CD8-positive, alpha-beta memory T cell (primary cell): ENCODE data around the gene ABCB9. TPM values are rescaled to one million over a fixed set of nuclear protein-coding genes. Genes with fewer than 3 reads are reported as not detected.
"Not testable (repeated sequence)": the region's sequence is repeated elsewhere in the genome, so short reads cannot be mapped to it uniquely, and the experiment has no call there.

ENCODE experiments used
- CTCF ChIA-PET: fragments of 350-600 bp; sonication (Branson Sonifier 250); formaldehyde crosslinking; loops from one replicate; lab custom pipeline; 2021; ENCODE audit warnings: antibody characterized with exemption; lab: Charles Lee
- POLR2A ChIA-PET: fragments of 350-600 bp; sonication (Branson Sonifier 250); formaldehyde crosslinking; loops from one replicate; lab custom pipeline; 2021; ENCODE audit warnings: antibody characterized with exemption; lab: Charles Lee
- DNase-seq, 5 donors: peaks; one replicate each; pipeline versions ENCODE4 v3.0.0 to v3.0.0-alpha.2; 2020 to 2022; ENCODE audit warnings: mixed read lengths in 1 of 5
- H3K27ac ChIP-seq: one replicate; pipeline ENCODE4 v1.7.0; 2013; ENCODE audit warnings: low read depth, mild to moderate bottlenecking, low read length, moderate library complexity
- H3K27me3 ChIP-seq: 2 replicates; pipeline ENCODE4 v1.7.0; 2013; ENCODE audit warnings: low read length, mild to moderate bottlenecking; ENCODE audit not compliant: insufficient read depth, poor library complexity, severe bottlenecking
- H3K36me3 ChIP-seq: 2 replicates; pipeline ENCODE4 v1.7.0; 2013; ENCODE audit warnings: mild to moderate bottlenecking, low read length, moderate library complexity; ENCODE audit not compliant: insufficient read depth
- H3K4me1 ChIP-seq: 2 replicates; pipeline ENCODE4 v1.7.0; 2013; ENCODE audit warnings: mild to moderate bottlenecking, low read length, moderate library complexity; ENCODE audit not compliant: insufficient read depth
- H3K4me3 ChIP-seq: 2 replicates; pipeline ENCODE4 v1.7.0; 2013; ENCODE audit warnings: mild to moderate bottlenecking, low read length
- H3K9me3 ChIP-seq: 2 replicates; pipeline ENCODE4 v1.7.0; 2013; ENCODE audit warnings: mild to moderate bottlenecking, low read length
- H3K27ac Mint-ChIP-seq, 8 donors: one replicate each; pipeline ENCODE4 v1.8.0; 2020 to 2021; ENCODE audit warnings: mixed read lengths in 8 of 8, mild to moderate bottlenecking in 6 of 8, inconsistent platforms in 3 of 8, moderate library complexity in 3 of 8
- H3K27me3 Mint-ChIP-seq, 2 donors: one replicate each; pipeline ENCODE4 v1.8.0; 2020 to 2021; ENCODE audit warnings: mixed read lengths in 2 of 2, mild to moderate bottlenecking in 1 of 2, moderate library complexity in 1 of 2
- H3K36me3 Mint-ChIP-seq, 3 donors: one replicate each; pipeline ENCODE4 v1.8.0; 2020 to 2021; ENCODE audit warnings: mixed read lengths in 3 of 3, inconsistent platforms in 1 of 3, mild to moderate bottlenecking in 1 of 3
- H3K4me1 Mint-ChIP-seq, 3 donors: one replicate each; pipeline ENCODE4 v1.8.0; 2020 to 2021; ENCODE audit warnings: mixed read lengths in 3 of 3, inconsistent platforms in 1 of 3, mild to moderate bottlenecking in 1 of 3
- H3K4me3 Mint-ChIP-seq, 7 donors: one replicate each; pipeline ENCODE4 v1.8.0; 2020 to 2021; ENCODE audit warnings: mixed read lengths in 7 of 7, mild to moderate bottlenecking in 6 of 7, moderate library complexity in 4 of 7, inconsistent platforms in 2 of 7
- H3K9me3 Mint-ChIP-seq, 5 donors: one replicate each; pipeline ENCODE4 v1.8.0; 2020 to 2022; ENCODE audit warnings: mixed read lengths in 5 of 5, mild to moderate bottlenecking in 3 of 5, moderate library complexity in 2 of 5, inconsistent platforms in 1 of 5
- polyA plus RNA-seq: library from polyadenylated mRNA; unstranded; fragments of 300-500 nt; fragmentation: Illumina TruSeq; gene quantifications from one replicate; pipeline ENCODE4 v1.2.3, GENCODE V29; 2021
- total RNA-seq, 2 experiments: library from RNA; stranded (reverse); gene quantifications; one replicate each; pipeline ENCODE4 v1.2.3, GENCODE V29; 2021

ABCB9 gene
- total RNA-seq (1 to 10 TPM; 3.7 to 3.9 TPM), polyA plus RNA-seq (0.99 TPM)

DNA sequence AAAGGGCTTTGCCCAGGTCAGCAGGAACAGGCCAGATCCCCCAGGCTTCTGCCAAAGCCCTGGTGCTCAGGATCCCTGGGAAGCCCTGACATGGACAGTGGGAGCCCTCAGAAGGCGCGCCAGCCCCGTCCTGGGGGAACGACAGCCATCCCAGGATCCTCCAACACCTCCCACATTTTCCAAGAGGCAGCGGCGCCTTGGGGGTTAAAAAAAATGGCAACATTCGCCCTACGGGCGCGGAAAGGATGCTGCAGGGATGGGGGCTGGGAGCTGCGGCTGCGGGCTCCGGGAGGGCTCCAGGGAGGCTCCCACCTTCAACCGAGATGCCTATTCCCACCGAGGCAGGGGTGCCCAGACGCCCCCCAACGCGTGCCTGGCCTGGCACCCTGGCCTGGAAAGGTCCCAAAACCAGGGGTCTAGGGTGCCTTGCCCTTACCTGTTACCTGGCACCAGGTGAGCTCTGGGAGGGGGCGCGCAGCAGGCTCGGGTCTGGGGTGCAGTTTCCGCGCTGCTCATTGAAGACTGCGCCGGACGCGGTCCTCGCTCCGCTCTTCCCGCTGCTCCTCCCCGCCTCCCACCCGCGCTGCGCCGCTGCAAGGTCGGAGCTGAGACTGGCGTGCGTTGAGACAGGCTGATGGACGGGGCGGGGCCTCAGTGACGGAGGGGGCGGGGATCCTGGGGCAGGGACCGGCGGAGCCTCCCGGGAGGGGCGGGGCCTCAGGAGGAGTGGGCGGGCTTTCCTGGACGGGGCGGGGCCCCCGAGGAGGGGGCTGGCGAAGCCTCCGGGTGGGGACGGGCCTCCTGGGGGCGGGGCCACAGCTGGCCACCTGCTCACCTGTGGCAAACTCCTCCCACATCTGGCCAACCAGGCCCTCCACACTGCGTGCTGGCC, at the start of gene ABCB9:
ABCB9 (minus strand) TSS at position 613 of the 892 bp plus-strand sequence. CDS start 6,228 bp downstream, outside the sequence.
- Mint-ChIP-seq H3K4me1 (peaks cover 5 to 18% (median 9%) of the 10 kb centered on the region in 3 donors), H3K4me3 (peak within 1 kb of the TSS; percentile 25 to 83 (median 72)), H3K27ac (peak within 1 kb of the TSS in 6 of 8 donors; percentile 7 to 89 (median 76)), H3K27me3 (no peaks in the 10 kb centered on the region), H3K9me3 (no peaks in the 10 kb centered on the region), H3K36me3 (no peaks in the 10 kb centered on the region)
- CTCF ChIA-PET: interaction anchor here (0.6 to 1.8 kb wide), 4 partner anchors 9 to 246 kb away, joined by 3 to 5 read pairs (median 4); partner anchors contain the start of genes CCDC62 and OGFOD2
- no peaks in the 10 kb centered on the region for H3K9me3 ChIP-seq
- no peaks in the 10 kb centered on the region for H3K36me3 ChIP-seq
- H3K4me3 ChIP-seq: peak within 1 kb of the TSS; percentile 56
- peaks cover 14% of the 10 kb centered on the region for H3K4me1 ChIP-seq
- no peak within 1 kb of the TSS for H3K27ac ChIP-seq
- H3K27me3 ChIP-seq: no peaks in the 10 kb centered on the region
- peak; percentile 83 to 97 (median 93) for DNase-seq
- POLR2A ChIA-PET: interaction anchor here (0.6 to 1.5 kb wide), 8 partner anchors 8 to 267 kb away, joined by 3 to 6 read pairs (median 4); partner anchors contain the start of genes ARL6IP4, MPHOSPH9, MTRFR and OGFOD2

GRCh38 chr12:123014473-123014872, 48.2 kb upstream of the ABCB9 start:
- DNase-seq, H3K27ac Mint-ChIP-seq, H3K4me3 ChIP-seq, POLR2A ChIA-PET, H3K4me3 Mint-ChIP-seq, H3K27me3 ChIP-seq, H3K27ac ChIP-seq, H3K27me3 Mint-ChIP-seq, CTCF ChIA-PET, H3K9me3 ChIP-seq, H3K4me1 ChIP-seq, H3K9me3 Mint-ChIP-seq, H3K36me3 ChIP-seq, H3K4me1 Mint-ChIP-seq: not testable (repeated sequence)
- H3K36me3 Mint-ChIP-seq: peaks cover 0 to 16% (median 9%) of the 10 kb centered on the region in 3 donors

- Histone ChIP-seq H3K4me1 (no peaks in the 10 kb centered on the region), H3K9me3 (no peaks in the 10 kb centered on the region), H3K36me3 (no peaks in the 10 kb centered on the region), H3K27ac (no peak overlapping the region), H3K27me3 (no peaks in the 10 kb centered on the region), H3K4me3 (no peak overlapping the region)
- Mint-ChIP-seq H3K4me3 (no peak overlapping the region), H3K27me3 (no peaks in the 10 kb centered on the region), H3K4me1 (no peaks in the 10 kb centered on the region), H3K27ac (no peak overlapping the region), H3K36me3 (peaks cover 0 to 20% (median 9%) of the 10 kb centered on the region in 3 donors), H3K9me3 (no peaks in the 10 kb centered on the region)
- peak in 1 of 5 donors; percentile 36 for DNase-seq
- ChIA-PET POLR2A (no interaction called here), CTCF (no interaction called here)
Observed at GRCh38 chr12:123013185-123014095, 47.2 kb upstream of the ABCB9 start.

DNA sequence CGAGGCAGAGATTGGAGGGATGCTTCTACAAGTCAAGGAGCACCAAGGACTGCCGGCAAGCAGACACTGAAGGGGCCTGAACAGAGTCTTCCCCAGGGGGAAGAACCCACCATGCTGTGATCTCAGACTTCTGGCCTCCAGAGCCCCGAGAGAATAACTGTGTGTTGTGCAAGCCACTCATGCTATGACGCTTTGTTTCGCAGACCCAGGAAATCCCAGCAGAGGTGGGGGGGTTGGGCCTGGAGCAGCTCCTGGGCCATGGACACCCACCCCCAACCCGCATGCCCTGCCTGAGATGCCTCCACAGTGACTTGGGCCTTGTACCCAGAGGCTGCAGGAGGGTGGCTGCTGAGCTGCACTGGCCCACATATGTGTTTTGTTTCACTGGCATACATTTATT, 45.4 kb upstream of the ABCB9 start:
- ChIA-PET POLR2A (no interaction called here), CTCF (no interaction called here)
- Mint-ChIP-seq H3K4me3 (no peak overlapping the region), H3K9me3 (no peaks in the 10 kb centered on the region), H3K36me3 (peaks cover 0 to 26% (median 12%) of the 10 kb centered on the region in 3 donors), H3K27ac (no peak overlapping the region), H3K4me1 (no peaks in the 10 kb centered on the region), H3K27me3 (peaks cover 0 to 2% of the 10 kb centered on the region in 2 donors)
- Histone ChIP-seq H3K27me3 (no peaks in the 10 kb centered on the region), H3K4me3 (no peak overlapping the region), H3K27ac (no peak overlapping the region), H3K4me1 (no peaks in the 10 kb centered on the region), H3K36me3 (no peaks in the 10 kb centered on the region), H3K9me3 (no peaks in the 10 kb centered on the region)
- DNase-seq: peak in 1 of 5 donors; percentile 12

- Histone ChIP-seq H3K9me3 (no peaks in the 10 kb centered on the region), H3K4me3 (no peak overlapping the region), H3K27me3 (no peaks in the 10 kb centered on the region), H3K36me3 (no peaks in the 10 kb centered on the region), H3K27ac (no peak overlapping the region), H3K4me1 (no peaks in the 10 kb centered on the region)
- Mint-ChIP-seq H3K4me1 (no peaks in the 10 kb centered on the region), H3K36me3 (peaks cover 0 to 26% (median 10%) of the 10 kb centered on the region in 3 donors), H3K27ac (no peak overlapping the region), H3K27me3 (peaks cover 0 to 2% of the 10 kb centered on the region in 2 donors), H3K9me3 (no peaks in the 10 kb centered on the region), H3K4me3 (no peak overlapping the region)
- peak in 1 of 5 donors; percentile 11 for DNase-seq
- CTCF ChIA-PET: no interaction called here
- POLR2A ChIA-PET: no interaction called here
Observed at GRCh38 chr12:123010681-123011080, 44.4 kb upstream of the ABCB9 start.

GRCh38 chr12:123010110-123010509, 43.8 kb upstream of the ABCB9 start:
- no peaks in the 10 kb centered on the region for H3K4me1 Mint-ChIP-seq
- H3K4me1 ChIP-seq: no peaks in the 10 kb centered on the region
- H3K36me3 ChIP-seq: no peaks in the 10 kb centered on the region
- peaks cover 0 to 26% (median 10%) of the 10 kb centered on the region in 3 donors for H3K36me3 Mint-ChIP-seq
- H3K9me3 Mint-ChIP-seq: no peaks in the 10 kb centered on the region
- no peaks in the 10 kb centered on the region for H3K27me3 ChIP-seq
- peaks cover 0 to 2% of the 10 kb centered on the region in 2 donors for H3K27me3 Mint-ChIP-seq
- H3K9me3 ChIP-seq: no peaks in the 10 kb centered on the region
- no peak overlapping the region for H3K27ac ChIP-seq
- peak overlapping the region in 1 of 8 donors; percentile 77 for H3K27ac Mint-ChIP-seq
- no peak for DNase-seq
- ChIA-PET POLR2A (no interaction called here), CTCF (no interaction called here)
- H3K4me3 Mint-ChIP-seq: no peak overlapping the region
- no peak overlapping the region for H3K4me3 ChIP-seq

- POLR2A ChIA-PET: interaction anchor here (0.7 kb wide), 1 partner anchor 471 kb away, joined by 4 read pairs; no protein-coding TSS in a partner anchor
- CTCF ChIA-PET: no interaction called here
- Histone ChIP-seq H3K36me3 (no peaks in the 10 kb centered on the region), H3K4me3 (no peak overlapping the region), H3K27me3 (no peaks in the 10 kb centered on the region), H3K27ac (no peak overlapping the region), H3K9me3 (no peaks in the 10 kb centered on the region), H3K4me1 (no peaks in the 10 kb centered on the region)
- peaks cover 0 to 30% (median 8%) of the 10 kb centered on the region in 3 donors for H3K36me3 Mint-ChIP-seq
- no peaks in the 10 kb centered on the region for H3K9me3 Mint-ChIP-seq
- no peaks in the 10 kb centered on the region for H3K4me1 Mint-ChIP-seq
- no peak overlapping the region for H3K27ac Mint-ChIP-seq
- DNase-seq: no peak
- H3K27me3 Mint-ChIP-seq: peaks cover 0 to 2% of the 10 kb centered on the region in 2 donors
- no peak overlapping the region for H3K4me3 Mint-ChIP-seq
Observed at GRCh38 chr12:123006977-123007376, 40.7 kb upstream of the ABCB9 start.
